PFSK-1 (cell line): ENCODE measurements around the gene HMX1.

ENCODE experiments used
- FOXP2 ChIP-seq: optimal IDR thresholded peaks from 2 replicates; pipeline ENCODE3; 2011; ENCODE audit warnings: borderline replicate concordance, control low read depth, inconsistent platforms; ENCODE audit not compliant: insufficient read depth; ENCODE audit errors: extremely low read length, extremely low read depth
- POLR2AphosphoS5 ChIP-seq: IDR thresholded peaks from 2 replicates; pipeline ENCODE4 v1.6.1; 2012; ENCODE audit warnings: low read depth, mild to moderate bottlenecking, control low read depth, low read length, moderate library complexity
- SIN3A ChIP-seq: IDR thresholded peaks from 2 replicates; pipeline ENCODE4 v1.6.1; 2012; ENCODE audit warnings: mild to moderate bottlenecking, low read length, moderate library complexity, borderline replicate concordance; ENCODE audit not compliant: insufficient read depth
- TAF1 ChIP-seq: IDR thresholded peaks from 2 replicates; pipeline ENCODE4 v1.6.1; 2012; ENCODE audit warnings: low read length, control low read depth, borderline replicate concordance; ENCODE audit not compliant: insufficient read depth
- TF ChIP-seq, protein P1 (sequence below), 2 experiments: IDR thresholded peaks; 2 replicates each; pipeline versions ENCODE4 v1.6.1 to v1.8.0; 2011 to 2012; ENCODE audit warnings: low read depth in 2 of 2, low read length in 2 of 2, control low read depth in 1 of 2, inconsistent platforms in 1 of 2, mild to moderate bottlenecking in 1 of 2, moderate library complexity in 1 of 2; ENCODE audit not compliant: insufficient read depth in 1 of 2

Gene HMX1

DNA sequence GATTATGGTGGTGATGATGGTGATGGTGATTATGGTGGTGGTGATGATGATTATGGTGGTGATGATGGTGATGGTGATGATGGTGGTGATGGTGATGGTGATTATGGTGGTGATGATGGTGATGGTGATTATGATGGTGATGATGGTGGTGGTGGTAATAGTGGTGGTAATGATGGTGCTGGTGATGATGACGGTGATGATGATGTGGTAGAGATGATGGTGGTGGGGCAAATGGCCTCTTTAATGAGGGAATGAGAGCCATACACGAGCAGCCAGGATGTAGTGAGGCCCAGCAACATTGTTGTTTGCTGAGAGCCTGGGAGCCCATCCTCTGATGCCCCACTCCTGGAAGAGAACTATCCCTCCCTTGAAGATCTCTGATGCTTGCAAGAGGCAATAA is 29.0 kb downstream of the HMX1 start:
- TF ChIP-seq POLR2AphosphoS5 = no peak
- no peak for TF ChIP-seq FOXP2
- TF ChIP-seq, protein P1, sequence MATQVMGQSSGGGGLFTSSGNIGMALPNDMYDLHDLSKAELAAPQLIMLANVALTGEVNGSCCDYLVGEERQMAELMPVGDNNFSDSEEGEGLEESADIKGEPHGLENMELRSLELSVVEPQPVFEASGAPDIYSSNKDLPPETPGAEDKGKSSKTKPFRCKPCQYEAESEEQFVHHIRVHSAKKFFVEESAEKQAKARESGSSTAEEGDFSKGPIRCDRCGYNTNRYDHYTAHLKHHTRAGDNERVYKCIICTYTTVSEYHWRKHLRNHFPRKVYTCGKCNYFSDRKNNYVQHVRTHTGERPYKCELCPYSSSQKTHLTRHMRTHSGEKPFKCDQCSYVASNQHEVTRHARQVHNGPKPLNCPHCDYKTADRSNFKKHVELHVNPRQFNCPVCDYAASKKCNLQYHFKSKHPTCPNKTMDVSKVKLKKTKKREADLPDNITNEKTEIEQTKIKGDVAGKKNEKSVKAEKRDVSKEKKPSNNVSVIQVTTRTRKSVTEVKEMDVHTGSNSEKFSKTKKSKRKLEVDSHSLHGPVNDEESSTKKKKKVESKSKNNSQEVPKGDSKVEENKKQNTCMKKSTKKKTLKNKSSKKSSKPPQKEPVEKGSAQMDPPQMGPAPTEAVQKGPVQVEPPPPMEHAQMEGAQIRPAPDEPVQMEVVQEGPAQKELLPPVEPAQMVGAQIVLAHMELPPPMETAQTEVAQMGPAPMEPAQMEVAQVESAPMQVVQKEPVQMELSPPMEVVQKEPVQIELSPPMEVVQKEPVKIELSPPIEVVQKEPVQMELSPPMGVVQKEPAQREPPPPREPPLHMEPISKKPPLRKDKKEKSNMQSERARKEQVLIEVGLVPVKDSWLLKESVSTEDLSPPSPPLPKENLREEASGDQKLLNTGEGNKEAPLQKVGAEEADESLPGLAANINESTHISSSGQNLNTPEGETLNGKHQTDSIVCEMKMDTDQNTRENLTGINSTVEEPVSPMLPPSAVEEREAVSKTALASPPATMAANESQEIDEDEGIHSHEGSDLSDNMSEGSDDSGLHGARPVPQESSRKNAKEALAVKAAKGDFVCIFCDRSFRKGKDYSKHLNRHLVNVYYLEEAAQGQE (IDR thresholded peaks at IDR 0.05; ENCODE audit: insufficient read depth in 1 of 2, low read depth in 2 of 2, low read length in 2 of 2) = no peak
- TF ChIP-seq TAF1 = no peak
- no peak for TF ChIP-seq SIN3A

DNA sequence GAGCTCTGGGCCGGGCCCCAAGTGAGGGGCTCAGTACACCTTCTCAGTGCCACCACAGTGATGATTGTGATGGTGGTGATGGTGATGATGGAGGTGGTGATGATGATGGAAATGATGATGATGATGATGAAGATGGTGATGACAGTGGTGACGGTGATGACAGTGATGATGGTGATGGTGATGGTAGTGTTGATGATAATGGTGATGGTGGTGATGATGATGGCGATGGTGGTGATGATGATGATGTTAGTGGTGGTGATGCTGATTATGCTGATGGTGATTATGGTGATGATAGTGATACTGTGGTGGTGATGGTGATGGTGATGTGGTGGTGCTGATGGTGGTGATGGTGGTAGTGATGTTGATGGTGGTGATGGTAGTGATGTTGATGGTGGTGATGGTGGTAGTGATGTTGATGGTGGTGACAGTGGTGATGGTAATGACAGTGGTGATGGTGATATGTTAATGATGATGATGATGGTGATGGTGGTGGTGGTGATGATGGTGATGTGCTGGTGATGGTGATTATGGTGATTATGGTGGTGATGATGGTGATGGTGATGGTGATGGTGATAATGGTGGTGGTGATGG is 29.9 kb downstream of the HMX1 start:
- TF ChIP-seq POLR2AphosphoS5 (no peak), TAF1 (no peak), SIN3A (no peak), FOXP2 (no peak)
- TF ChIP-seq, protein P1 (IDR thresholded peaks at IDR 0.05; ENCODE audit: insufficient read depth in 1 of 2, low read depth in 2 of 2, low read length in 2 of 2) = no peak

DNA sequence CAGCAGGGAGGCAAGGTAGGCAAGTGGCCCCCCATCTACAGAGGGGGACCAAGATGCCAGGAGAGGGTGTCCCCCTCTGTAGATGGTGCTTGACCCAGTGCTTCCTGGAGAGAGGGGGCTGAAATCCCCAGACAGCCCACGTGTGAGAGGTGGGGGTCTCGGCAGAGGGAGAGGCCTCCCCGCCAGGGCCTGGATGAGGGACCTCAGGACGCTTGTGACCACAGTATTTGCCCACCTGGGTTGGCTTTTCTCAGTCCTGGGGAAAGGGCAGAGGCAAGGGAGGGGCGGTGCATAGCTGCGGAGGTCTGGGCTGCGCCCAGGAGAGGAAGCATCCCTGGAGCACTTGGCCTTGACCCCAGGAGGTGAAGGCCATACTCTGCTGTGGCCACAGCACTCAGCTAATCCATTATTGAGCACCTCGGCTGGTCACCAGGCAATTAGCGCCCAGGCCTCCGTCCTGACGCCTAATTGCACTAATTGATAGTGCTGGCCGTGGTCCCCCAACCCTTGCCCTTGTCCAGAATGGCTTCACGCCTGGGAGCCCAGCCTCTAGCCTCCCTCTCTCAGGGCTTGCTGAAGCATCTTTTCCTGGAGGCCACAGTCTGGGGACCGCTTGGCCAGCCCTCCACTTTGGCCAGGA is 30.7 kb downstream of the HMX1 start:
- TF ChIP-seq SIN3A (no peak), TAF1 (no peak), POLR2AphosphoS5 (no peak), FOXP2 (no peak)
- TF ChIP-seq, protein P1 (IDR thresholded peaks at IDR 0.05; ENCODE audit: insufficient read depth in 1 of 2, low read depth in 2 of 2, low read length in 2 of 2) = no peak

DNA sequence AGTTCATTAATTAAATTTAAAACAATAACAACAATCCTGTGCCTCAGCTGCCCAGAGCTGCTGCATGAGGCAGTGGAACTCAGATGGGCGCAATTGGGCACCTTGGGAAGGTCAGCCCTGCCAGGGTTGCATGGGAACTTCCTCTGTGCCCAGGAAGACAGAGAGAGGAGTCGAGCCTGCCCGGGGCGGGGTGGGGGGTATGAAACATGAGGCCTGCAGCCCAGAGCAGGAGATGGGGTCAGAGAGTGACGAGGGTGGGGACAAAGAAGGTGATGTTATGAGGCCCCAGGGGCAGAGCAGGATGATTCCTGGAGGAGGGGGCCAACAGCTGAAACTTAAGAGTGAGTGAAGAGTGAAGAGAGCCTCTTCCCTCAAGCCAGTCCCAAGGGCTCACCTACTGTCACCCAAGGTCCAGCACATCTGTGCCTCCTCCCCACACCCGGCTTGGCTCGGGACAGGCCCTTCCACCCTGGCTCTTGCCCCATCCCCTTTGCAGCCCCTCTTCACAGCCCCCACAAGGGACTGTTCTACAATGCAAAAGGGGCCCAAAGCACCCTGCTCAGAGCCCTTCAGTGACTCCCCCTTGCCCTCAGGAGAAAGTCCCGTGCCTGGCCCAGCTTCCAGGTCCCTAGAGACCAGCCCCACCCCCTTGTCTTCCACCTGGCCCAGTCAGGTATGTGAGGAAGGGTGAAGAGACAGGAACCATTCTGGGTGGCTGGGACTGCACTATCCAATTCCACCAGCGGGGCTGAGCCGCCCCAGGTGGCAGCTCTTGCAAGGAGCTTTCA is 31.4 kb downstream of the HMX1 start:
- TF ChIP-seq SIN3A (no peak), TAF1 (no peak), FOXP2 (no peak), POLR2AphosphoS5 (no peak)
- TF ChIP-seq, protein P1 (IDR thresholded peaks at IDR 0.05; ENCODE audit: insufficient read depth in 1 of 2, low read depth in 2 of 2, low read length in 2 of 2) = no peak
